ENCODE data around the gene TBC1D17.

DNA sequence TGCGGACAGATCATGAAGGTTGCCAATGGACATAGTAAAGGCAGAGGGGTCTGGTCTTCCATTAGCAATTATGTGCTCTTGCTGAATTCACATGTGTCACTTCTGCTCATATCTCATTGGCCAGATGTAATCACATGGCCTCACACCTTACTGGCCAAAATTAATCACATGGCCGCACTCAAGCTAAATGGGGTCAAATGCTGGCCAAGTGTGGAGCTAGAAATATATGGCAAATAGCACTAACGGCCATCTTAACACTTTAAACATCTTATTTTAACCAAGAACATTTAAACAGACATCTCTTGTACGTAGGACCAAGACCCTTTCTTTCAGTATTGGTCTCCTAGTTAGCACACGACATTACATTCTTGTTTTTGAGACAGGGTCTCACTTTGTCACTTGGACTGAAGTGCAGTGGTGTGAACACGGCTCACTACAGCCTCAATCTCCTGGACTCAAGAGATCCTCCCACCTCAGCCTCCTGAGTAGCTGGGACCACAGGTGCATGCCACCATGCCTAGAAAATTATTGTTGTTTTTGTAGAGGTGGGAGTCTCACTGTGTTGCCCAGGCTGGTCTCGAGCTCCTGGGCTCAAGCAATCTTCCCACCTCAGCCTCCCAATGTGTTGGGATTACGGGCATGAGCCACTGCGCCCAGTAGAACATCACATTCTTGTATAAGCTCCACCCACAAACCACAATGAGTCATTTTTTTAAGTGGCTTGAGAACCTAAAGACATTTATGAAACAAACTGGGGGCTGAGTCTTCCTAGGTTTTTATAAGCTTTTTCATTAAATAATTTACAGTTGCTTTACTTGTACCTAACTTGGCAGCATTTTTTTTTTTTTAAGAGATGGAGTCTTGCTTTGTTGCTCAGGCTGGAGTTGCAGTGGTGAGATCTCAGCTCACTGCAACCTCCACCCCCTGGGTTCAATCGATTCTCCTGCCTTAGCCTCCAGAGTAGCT lies 29.5 kb upstream of the TBC1D17 start:
- TF ChIP-seq POLR2A (IDR thresholded peaks at IDR 0.05), result no peak
- TF ChIP-seq, protein P1, sequence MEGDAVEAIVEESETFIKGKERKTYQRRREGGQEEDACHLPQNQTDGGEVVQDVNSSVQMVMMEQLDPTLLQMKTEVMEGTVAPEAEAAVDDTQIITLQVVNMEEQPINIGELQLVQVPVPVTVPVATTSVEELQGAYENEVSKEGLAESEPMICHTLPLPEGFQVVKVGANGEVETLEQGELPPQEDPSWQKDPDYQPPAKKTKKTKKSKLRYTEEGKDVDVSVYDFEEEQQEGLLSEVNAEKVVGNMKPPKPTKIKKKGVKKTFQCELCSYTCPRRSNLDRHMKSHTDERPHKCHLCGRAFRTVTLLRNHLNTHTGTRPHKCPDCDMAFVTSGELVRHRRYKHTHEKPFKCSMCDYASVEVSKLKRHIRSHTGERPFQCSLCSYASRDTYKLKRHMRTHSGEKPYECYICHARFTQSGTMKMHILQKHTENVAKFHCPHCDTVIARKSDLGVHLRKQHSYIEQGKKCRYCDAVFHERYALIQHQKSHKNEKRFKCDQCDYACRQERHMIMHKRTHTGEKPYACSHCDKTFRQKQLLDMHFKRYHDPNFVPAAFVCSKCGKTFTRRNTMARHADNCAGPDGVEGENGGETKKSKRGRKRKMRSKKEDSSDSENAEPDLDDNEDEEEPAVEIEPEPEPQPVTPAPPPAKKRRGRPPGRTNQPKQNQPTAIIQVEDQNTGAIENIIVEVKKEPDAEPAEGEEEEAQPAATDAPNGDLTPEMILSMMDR (IDR thresholded peaks at IDR 0.05), result no peak

Measured in adrenal gland (tissue), 5 donors.